ENCODE measurements around the gene WDR45B.

DNA sequence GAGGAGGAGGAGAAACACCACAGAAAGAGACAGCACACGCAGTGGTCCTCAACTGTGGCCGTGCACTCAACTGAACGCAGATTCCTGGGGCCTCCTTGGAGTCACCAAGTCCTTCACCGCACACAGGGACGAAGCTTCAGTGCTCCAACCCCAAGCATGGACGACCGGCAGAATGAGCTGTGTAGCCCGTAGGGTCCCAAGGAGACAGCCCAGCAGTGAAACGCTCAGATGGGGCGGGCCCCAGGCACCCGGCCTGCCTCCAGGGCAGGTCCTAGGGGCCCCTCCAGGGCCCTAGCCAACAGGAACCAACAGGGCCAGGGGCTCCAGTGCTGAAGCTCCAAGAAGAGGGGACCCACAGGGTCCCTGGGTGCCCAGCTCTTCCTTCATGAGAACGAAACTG, 37.0 kb upstream of the WDR45B start:
- no peak for TF ChIP-seq CTCF (IDR thresholded peaks at IDR 0.05)
- no peak for TF ChIP-seq POLR2A (IDR thresholded peaks at IDR 0.05)

Measured in breast epithelium (tissue), 3 donors.